ENCODE data around the gene RNF34. TPM values are rescaled to one million over a fixed set of nuclear protein-coding genes. Genes with fewer than 3 reads are reported as not detected.

RNF34 gene
- total RNA-seq, 1 experiment from 2014 or later: 43.7 TPM

GRCh38 chr12:121420109-121420508 is 20.2 kb downstream of the RNF34 start:
- ChIA-PET POLR2A (ENCODE audit: unreplicated experiment) (no interaction called here), CTCF (no interaction called here)
- Histone ChIP-seq H3K4me3 (no peak overlapping the region), H3K27ac (no peak overlapping the region), H3K4me1 (replicated peaks; ENCODE audit: insufficient read depth) (no peaks in the 10 kb centered on the region), H3K9me3 (ENCODE audit: insufficient read depth, low read depth) (no peaks in the 10 kb centered on the region), H3K36me3 (ENCODE audit: low read depth) (peaks cover 21% of the 10 kb centered on the region), H4K20me1 (ENCODE audit: insufficient read depth) (no peaks in the 10 kb centered on the region), H3K27me3 (ENCODE audit: insufficient read depth, low read depth) (no peaks in the 10 kb centered on the region), H3F3A (ENCODE audit: insufficient read depth, low read depth) (peaks cover 13% of the 10 kb centered on the region; the same call in 1 of the 2 replicates), H2AFZ (no peak overlapping the region), H3K4me2 (no peak overlapping the region), H3K9me2 (ENCODE audit: insufficient read depth) (no peaks in the 10 kb centered on the region), H3K79me2 (ENCODE audit: low read depth) (no peaks in the 10 kb centered on the region)
- intact Hi-C loops (cut with micrococcal nuclease; ENCODE audit: unreplicated experiment): no loop called here
- no TSS peak for BruUV-seq (replicated peaks)
- TF ChIP-seq CTCF (conservative IDR thresholded peaks at IDR 0.05): no peak
- no peak for TF ChIP-seq EZH2 (IDR thresholded peaks at IDR 0.05; ENCODE audit: low read depth)
- no peak for DNase-seq

DNA sequence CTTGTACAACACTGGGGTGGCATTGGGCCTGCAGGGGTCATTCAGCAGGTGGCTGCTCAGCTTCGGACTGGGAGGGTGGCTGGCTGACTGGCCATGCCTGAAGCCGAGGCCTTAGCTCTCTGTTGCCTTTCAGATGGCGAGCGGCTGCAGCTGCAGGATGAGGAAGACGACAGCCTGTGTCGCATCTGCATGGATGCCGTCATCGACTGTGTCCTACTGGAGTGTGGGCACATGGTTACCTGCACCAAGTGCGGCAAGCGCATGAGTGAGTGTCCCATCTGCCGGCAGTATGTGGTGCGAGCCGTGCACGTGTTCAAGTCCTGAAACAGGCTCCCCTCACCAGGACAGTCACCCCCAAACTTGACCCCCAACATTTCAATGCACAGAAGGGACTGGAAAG is 23.3 kb downstream of the RNF34 start:
- H2AFZ ChIP-seq: no peak overlapping the region
- DNase-seq: no peak
- H3K9me2 ChIP-seq (ENCODE audit: insufficient read depth): no peaks in the 10 kb centered on the region
- no peaks in the 10 kb centered on the region for H3K9me3 ChIP-seq (ENCODE audit: insufficient read depth, low read depth)
- CTCF ChIA-PET: no interaction called here
- H3K4me3 ChIP-seq: no peak overlapping the region
- peaks cover 8% of the 10 kb centered on the region for H3F3A ChIP-seq (ENCODE audit: insufficient read depth, low read depth)
- no TSS peak for BruUV-seq (replicated peaks)
- peaks cover 18% of the 10 kb centered on the region for H3K36me3 ChIP-seq (ENCODE audit: low read depth)
- POLR2A ChIA-PET (ENCODE audit: unreplicated experiment): no interaction called here
- H3K27ac ChIP-seq: no peak overlapping the region
- H4K20me1 ChIP-seq (ENCODE audit: insufficient read depth): no peaks in the 10 kb centered on the region
- H3K27me3 ChIP-seq (ENCODE audit: insufficient read depth, low read depth): no peaks in the 10 kb centered on the region
- H3K4me2 ChIP-seq: no peak overlapping the region
- no peak for TF ChIP-seq CTCF (conservative IDR thresholded peaks at IDR 0.05)
- H3K4me1 ChIP-seq (replicated peaks; ENCODE audit: insufficient read depth): no peaks in the 10 kb centered on the region
- intact Hi-C loops (cut with micrococcal nuclease; ENCODE audit: unreplicated experiment): no loop called here
- no peaks in the 10 kb centered on the region for H3K79me2 ChIP-seq (ENCODE audit: low read depth)

GRCh38 chr12:121423682-121424623 is 24.0 kb downstream of the RNF34 start:
- Histone ChIP-seq H2AFZ (no peak overlapping the region), H3K27ac (no peak overlapping the region), H3K9me3 (ENCODE audit: insufficient read depth, low read depth) (no peaks in the 10 kb centered on the region), H3K4me1 (replicated peaks; ENCODE audit: insufficient read depth) (no peaks in the 10 kb centered on the region), H3K36me3 (ENCODE audit: low read depth) (peaks cover 24% of the 10 kb centered on the region), H3K27me3 (ENCODE audit: insufficient read depth, low read depth) (no peaks in the 10 kb centered on the region), H3K9me2 (ENCODE audit: insufficient read depth) (no peaks in the 10 kb centered on the region), H4K20me1 (ENCODE audit: insufficient read depth) (no peaks in the 10 kb centered on the region), H3F3A (ENCODE audit: insufficient read depth, low read depth) (peaks cover 8% of the 10 kb centered on the region), H3K4me2 (no peak overlapping the region), H3K79me2 (ENCODE audit: low read depth) (no peaks in the 10 kb centered on the region), H3K4me3 (no peak overlapping the region)
- ChIA-PET CTCF (interaction anchor here (0.6 kb wide), 1 partner anchor 10 kb away, joined by 14 read pairs; no protein-coding TSS in a partner anchor), POLR2A (ENCODE audit: unreplicated experiment) (no interaction called here)
- DNase-seq: no peak
- BruUV-seq (replicated peaks): no TSS peak
- intact Hi-C loops (cut with micrococcal nuclease; ENCODE audit: unreplicated experiment): no loop called here
- TF ChIP-seq EZH2 (IDR thresholded peaks at IDR 0.05; ENCODE audit: low read depth) (no peak), CTCF (conservative IDR thresholded peaks at IDR 0.05) (no peak)
